Measurements from ENCODE around the gene BARHL2.

The BARHL2 gene

DNA sequence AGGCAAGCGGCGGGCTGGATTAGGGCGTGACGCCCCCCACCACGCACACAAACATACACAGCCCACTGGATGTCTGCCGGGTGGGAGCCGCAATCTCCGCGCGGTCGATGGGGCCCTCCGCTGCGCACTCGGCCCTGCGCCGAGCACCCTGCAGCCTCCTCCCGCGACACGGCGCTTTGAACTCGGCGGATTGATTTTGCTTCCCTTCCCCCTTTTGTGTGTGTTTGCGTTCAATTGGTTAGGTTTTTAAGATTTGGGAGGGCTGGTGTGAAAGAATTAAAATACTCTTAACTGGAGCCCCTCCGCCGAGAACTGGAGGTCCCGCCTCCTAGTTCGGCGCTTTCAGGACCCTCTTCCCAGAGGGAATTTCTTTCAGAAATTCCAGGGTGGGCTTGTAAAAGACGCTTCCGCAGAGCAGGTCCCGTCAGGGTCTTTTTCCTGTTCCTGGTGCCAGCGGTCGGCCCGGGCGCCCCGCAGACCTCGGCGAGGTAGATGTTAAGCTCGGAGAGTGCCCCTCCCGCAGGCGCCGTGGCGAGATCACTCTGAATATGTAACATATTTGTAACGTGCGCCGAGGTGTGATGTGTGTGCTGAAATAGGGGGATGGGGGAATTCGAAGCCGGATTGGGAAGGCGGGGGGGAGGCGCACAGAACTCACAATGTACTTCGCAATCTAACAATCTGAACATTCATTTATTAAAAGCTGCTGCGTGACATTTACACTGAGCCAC, 8.0 kb upstream of the BARHL2 start:
- DNase-seq (ENCODE audit: low spot score) = no peak

DNA sequence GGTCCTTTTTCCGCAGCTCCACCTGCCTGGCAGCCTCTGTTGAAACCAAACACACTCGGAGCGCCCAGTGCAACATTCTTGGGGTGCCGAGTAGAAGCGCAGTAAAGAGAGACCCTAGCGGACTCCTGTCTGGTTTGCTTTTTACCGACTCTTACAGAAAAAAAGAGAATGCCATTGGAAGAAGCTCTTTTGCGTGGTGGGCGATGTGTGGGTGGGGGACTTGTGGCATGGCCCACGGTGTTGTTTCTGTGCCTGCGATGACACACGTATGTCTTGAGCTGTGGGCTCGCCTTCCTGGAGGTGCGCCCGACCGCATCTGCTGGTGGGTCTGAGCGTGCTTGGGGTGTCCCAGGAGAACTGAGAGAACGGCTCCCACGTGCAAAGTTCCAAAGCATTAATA, 7.3 kb upstream of the BARHL2 start:
- no peak for DNase-seq (ENCODE audit: low spot score)

DNA sequence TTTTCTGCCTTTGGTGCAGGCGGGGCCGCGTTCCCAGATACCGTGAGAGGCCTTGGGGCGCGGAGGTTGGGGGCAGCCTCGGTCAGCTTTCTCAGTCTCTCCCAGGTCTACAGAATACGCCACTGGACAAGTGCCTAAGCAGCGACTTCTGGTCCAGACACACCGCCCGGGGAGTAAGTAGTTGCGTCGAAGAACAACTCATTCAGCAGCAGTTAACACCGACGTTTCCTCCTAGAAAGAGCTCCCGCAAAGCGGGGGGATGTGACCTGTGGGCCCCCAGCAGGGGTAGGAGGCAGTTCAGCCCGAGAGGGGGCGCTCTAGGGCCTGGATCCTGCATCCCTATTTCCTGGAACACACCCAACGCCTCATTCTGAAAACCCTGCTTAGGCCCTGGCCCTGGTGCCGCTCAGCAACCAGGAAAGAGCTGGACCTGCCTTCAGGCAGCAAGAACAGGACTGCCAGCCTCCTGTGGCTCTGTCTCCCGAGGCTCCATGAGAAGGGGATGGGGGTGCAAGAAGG, 6.5 kb upstream of the BARHL2 start:
- no peak for DNase-seq (ENCODE audit: low spot score)

DNA sequence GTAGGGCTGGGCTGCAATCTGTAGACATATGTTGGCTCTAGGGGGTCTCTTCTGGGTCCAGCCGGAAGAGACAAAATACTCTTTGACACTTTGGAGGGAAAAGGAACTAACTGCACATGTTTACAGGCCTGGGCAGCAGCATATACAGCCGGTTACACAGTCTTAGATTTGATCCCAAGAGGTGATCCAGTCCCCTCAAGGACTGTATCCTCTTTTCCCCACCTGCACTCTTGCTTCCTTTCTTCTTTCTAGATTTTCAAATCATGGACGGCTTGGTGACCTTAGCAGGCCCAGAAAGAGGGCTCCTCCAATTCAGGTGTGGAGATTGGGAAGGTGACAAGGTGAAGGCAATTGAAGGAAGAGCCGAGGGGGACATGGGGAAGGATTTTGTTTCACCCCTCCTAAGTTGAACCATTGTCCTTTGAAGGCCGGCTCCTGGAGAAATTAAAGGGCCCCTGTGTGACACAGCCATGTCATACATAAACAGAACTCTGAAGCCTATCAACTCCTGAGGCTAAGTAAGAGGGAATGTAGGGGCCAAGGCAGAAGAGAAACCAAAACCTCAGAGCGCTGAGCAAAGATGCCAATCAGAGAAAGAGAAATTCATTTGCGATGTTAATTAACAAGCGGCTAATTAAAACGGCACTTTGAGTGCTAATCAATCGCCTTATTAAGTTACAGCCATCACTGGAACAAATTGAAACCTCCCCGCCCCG, 5.9 kb upstream of the BARHL2 start:
- no peak for DNase-seq (ENCODE audit: low spot score)

DNA sequence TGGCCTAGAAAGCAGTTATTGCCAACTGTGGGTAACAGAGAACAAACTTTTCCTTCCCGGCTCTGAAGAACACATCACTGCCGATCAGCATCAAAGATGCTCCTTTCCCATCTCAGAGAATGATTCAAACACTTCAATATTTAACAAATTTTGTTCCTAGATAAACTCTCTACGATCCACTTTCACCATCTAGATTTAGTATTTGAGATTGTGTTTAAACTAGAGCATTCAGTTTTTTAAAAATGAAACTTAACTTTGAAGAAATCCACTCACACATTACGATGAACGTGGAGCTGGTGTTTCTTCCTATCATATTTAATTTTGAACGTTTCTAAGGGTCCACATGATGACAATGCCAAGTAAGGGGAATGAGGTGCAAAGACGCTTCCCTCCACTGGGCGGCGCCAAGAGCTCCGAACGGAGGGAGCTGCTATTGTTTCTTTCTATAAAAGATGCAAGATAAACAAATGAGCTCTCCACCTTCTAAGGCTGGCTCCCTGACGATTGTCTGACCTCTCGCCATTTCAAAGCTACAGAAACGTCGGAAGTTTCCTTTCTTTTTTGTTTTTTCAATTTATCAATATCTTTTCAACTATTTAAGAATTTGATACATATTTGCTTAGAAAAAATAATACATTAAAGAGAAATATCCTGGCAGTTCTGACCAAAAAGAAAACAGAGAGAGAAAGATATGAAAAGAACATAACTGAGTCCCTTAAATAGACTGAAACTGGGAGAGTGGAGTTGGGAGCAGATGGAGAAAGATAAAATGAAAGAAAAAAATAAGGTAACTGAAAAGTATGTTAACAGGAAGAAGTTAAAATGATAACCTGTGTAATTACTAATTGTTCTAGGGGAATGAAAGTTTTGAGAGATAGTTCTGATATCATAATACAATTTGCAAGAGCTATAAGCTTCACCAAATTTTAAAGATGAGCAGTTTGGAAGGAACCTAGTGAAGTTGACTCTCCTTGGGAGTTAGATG, 4.4 kb upstream of the BARHL2 start:
- DNase-seq (ENCODE audit: low spot score) = peak; percentile 60

DNA sequence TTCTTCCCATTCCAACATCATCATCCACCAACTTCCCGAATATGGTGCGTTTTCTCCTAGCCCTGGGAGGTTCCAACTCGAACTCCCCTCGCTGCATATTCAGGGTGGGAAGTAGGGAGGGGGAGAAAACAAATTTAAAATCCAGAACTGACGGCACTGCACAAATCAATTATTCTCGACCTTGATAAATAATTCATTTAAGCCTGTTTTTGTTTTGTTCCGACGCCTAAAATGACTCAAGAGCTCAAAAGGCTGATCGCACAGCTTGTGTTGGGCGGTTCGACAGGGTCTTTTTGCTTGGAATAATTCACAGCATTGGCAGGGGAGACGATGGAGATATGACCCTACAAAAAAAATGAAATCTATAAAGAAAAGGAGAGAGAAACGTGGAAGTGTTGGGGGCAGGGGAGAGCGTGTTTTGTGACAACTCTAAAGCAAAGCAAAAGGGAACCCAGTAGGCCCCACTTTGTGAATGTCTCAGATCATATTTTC, 3.1 kb upstream of the BARHL2 start:
- no peak for DNase-seq (ENCODE audit: low spot score)

DNA sequence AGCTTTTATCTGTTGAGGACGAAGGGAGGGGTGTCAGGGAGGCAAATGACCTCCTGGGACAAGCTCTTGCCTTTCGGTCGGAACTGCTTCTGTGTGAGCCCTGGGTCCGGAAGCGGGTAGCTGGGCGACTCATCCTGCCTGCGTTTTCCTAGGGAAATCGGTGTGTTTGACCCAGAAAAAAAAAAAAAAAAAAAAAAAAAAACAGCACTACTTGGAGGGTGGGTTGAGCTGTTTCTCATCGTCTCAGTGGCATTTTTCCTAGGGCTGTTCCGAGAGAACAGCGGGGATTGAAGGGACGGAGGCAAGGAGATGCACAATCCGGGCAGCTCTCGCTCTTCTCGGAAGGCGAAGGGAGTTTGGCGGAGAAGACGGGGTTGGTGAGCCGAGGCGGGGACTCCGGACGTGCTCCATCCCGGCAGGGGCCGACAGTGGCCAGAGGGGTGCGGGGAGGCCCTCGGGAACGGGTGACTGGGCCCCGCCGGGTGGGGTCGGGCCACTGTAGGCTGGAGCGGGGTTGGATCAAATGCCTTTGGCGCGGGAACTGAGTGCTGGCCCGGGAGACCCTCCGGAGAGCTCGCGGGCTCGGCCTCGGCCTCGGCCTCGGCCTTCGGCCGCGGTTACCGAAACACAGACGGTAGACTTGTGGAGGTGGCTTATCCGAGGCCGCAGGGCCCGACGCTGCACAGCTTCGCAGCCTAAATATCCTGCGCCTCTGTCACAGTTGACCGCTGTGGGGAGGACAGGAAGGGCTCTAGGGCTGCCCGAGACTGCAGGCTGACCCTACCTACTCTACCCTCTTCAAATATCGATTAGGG, 2.4 kb upstream of the BARHL2 start:
- no peak for DNase-seq (ENCODE audit: low spot score)

DNA sequence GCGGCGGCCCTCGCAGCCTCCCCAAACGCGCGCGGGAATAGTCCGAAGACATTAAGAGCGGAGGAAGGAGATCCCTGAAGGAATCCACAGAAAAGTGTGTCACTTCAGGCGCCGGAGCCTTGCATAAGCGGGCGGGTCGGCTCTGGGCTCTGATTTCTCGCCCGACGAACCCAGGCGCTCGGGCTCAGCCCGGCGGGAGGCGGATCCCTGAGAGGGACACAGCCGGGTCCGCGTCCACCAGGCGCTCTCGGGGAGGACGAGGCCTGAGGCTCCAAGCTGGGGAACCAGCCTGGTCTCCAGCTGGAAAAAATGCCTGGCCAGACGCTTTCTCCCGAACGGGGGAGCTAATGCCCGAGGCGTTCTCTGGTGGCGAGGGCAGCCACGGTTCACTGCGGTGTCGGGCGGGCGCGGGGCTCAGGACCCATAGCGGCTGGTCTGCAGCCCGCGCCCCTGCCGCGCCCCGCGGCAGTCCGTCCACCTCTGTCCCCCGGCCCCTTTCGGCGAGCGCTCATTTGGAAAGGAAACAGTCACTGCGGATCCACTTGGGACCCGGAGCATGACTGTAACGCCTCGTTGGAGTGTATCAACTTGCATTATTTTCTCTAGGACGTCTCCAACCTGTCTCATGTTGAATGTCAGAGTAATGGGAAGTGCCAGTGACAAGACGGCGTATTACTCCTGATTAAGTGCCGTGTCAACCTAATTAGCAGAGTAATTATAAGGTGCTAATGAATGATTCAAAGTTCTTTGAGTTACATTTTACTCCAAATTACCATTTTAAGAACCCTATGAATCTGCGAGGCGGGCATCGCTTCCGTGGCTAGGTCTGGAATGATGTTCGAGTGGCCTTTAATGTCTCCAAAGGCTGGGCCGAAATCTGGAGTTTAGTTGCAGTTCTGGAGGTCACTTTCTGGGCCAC, 1.6 kb upstream of the BARHL2 start:
- no peak for DNase-seq (ENCODE audit: low spot score)

DNA sequence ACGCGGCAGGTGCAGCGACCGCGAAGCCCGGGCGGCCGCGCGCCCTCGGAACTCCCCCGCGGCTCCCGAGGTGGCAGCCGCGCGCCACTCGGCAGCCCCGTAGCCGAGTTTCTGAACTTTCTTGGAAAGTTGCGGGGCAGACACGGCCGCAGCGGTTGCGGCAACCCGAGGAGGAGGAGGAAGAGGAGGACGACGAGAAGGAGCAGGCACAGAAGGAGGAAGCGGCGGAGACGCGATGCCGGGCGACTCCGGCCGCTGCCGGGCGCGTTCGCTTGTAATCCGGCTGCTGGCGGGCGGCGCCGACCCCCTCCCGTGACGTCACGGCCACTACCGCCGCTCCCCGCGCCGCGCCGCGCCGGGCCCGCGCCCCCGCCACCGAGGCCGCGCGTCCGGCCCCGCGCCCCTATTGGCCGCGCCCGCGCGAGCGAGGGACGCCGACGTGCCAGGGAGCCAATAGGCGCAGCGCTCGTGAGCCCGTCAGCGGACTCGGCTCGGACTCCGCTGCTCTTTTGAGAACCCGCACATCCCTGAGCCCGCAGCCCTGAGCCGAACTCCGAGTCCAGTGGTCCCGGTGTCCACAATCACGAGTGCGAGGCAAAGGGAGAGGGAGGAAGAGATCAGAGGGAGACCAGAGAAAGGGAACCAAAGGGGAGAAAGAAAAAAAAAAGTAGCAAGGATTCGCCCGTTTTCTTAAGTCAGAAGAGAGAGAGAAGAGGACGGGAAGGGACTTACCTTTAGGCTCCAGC, 736 bp upstream of the BARHL2 start:
- no peak for DNase-seq (ENCODE audit: low spot score)

DNA sequence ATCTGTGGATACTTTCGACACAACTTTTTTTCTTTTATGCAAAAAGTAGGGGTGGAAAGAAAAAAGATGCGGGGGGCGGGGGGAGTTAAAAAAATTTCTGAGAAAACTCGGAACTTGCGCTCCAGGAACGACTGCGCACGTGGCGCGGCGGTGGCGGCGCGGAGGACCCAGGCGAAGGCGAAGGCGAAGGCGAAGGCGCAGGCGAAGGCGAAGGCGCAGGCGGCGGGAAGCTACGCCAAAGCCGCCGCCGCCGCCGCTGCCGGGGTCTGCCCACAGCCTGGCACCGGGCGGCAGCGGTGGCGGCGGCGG, 208 bp upstream of the BARHL2 start:
- DNase-seq (ENCODE audit: low spot score) = no peak

DNA sequence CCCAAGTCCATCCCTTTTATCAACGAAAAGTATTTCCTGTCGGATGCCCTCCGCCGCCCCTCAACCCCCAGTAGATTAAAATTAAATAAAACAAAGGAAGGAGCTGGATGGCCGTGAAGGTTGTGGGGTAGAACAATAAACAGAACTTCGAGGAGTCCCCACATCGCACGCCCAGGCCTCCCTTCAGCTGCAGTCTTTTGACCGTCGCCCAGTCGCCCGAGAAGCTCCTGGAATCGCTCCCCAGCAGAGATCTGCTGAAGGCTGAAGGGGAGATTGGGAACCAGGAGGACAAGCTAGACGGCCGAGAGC, 905 bp downstream of the BARHL2 start:
- no peak for DNase-seq (ENCODE audit: low spot score)

DNA sequence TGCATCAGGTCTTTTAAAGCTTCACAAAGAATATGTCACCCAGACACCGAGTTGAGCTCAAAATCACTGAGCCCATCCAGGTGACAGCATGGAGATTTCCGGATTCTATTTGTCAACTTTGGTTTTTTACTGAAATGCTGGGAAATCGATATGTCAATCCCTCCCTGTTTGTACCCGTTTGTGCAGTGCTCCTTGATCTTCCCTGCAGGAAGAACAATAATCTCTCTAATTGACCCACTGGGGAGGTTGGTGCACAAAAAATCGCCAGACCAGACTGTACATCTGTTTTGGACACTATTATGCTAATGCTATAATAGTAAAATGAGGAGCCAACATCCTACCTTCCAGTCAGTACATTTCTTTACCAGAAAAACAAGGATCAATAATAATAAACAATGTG, 1.8 kb downstream of the BARHL2 start:
- no peak for DNase-seq (ENCODE audit: low spot score)

DNA sequence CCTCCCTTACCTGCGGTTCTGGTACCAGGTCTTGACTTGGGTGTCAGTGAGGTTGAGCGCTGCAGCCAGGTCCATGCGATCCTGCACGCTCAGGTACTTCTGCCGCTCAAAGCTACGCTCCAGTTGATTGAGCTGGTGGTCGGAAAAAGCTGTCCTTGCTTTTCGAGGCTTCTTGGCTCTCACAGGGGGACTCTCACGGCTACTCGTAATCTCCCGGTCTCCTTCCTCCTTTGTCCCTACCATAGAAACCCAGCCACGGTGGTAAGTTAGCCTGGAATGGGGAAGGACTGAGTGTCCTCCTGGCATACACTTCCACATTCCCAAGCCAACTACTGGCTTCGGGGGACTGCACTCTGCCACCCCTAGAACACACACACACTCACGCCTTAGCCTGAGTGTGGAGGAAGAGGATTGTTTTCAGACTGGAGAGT, 2.6 kb downstream of the BARHL2 start:
- no peak for DNase-seq (ENCODE audit: low spot score)

DNA sequence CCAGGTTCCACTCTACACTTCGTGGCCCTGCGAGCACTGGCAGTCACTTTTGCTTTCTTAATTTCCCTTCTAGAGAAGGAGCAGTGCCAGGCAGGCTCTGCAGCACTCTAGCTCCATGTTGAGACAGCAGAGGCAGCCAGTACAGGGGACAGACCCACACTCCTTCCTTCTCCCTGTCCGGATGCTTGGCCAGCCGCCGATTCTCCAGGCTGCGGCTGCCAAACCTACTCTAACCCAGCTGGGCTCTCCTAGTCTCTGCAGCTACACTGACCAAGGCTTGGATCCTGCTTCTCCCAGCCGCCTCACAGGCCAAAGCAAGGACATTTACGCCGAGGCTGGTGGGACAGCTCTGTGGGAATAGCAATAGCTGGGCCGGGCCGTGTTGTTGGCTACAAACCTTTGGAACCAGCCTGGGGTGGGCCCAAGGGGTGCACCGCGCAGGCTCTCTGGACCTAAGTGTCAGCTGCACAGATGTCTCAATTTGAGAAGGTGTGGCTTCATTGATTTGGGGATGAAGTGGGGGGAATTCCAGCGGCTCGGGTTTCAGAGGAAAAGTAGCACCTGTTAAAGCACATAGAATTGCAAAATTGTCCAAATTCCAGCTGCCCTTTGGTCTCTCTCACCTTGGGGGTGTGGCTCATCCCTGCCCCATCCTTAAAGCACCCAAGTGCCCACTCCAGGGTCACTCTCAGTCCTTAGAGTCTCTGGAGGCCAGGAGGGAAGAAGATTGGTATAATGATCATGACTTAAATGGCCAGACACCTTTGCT, 3.2 kb downstream of the BARHL2 start:
- DNase-seq (ENCODE audit: low spot score) = no peak

DNA sequence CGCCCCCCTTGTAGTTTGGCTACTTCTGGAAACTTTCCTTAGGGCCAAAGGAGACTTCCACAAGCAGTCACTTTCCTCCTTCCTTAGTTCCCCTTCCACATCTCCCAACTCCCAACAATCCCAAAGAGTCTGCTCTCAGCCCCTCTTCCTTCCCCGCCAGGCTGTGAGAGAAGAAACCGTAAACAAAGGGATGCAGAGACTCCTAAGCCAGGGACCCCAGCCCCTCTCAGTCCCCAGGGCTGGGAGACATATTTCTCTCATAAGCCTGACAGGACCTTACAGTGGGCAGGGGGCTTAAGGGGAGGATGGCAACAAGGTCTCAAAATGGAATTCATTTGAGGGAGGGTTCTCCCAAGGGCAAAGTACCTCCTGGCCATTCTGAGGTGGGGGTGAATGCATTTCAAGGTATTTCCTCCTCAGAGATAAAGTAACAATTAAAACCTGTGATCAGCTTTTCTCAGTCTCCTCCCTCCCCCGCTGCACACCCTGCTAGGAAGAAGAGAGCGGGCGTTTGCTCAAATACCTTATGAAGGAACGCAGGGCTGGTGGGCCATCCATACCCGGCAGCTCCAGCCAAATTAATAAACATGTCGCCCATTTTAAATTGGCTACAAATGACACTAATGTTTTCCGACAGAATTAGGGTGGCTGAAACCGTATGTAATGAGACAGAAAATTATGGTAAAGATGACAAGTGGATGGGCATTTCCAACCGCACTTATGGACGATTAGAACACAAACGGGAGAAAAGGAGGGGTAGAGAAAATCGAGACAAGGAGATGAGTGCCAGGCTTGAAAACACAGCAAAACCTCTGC, 4.0 kb downstream of the BARHL2 start:
- no peak for DNase-seq (ENCODE audit: low spot score)

DNA sequence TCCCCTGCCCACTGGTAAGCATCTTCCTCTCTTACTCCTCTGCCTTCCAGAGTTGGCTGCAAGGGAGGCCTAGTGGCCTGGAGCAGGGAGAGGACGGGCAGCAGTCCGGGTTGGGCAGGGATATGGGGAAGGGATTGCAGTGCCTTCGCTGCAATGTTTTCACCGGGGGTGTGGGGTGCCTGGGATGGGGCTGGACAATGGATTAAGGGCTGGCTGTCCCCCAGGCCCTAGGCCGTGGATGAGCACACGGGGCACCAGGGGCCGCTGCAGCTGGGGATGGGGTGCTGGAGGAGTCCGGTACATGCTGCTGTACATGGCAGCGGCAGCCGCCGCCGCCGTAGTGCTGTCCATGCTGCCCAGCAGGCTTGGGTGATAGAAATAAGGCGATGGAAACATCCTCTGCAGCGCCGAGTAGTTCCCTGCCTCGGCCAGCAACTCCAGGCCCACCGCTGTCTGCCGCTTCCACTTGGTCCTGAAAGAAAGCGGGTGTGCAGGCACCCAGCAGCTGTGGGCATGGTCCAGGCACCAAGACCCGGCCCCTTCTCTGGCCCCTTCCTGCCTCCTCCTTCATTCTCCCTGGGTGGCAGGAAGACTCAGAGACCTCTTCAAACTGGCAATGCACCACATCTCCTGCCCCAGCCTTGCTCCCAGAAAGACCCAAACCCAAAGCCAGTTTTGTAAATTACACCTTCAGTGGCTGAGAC, 4.8 kb downstream of the BARHL2 start:
- DNase-seq (ENCODE audit: low spot score) = no peak

DNA sequence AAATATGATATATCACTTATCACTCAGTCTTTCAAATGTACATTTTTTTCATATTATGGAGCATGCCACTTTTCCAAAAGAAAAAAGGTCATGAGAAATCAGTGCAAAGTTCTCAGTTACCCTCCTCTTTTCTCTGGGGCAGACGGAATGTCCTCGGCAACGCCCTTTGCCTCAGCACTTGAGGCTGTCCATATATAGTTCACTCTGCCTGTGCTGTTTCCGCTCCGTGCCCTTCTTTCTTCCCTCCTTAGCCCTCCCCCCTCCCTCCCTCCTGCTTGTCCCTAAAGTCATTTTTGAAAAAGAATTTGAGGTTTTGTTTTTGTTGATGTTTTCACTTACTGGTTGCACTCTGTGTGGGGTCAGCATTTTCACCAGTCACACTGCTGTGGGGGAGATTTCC, 5.4 kb downstream of the BARHL2 start:
- no peak for DNase-seq (ENCODE audit: low spot score)
